Activated CD4-positive, alpha-beta T cell treated with anti-CD3 and anti-CD28 coated beads for 36 hours (primary cell): ENCODE measurements around the gene MEI4. TPM values are rescaled to one million over a fixed set of nuclear protein-coding genes. Genes with fewer than 3 reads are reported as not detected.
A peak's percentile ranks its signal among the peaks of the same experiment; 100 is the strongest.

Source experiments
- ATAC-seq: fragments of 200-7000 bp; cut with Tn5 transposase; one replicate; pipeline ENCODE4 v1.10.0; 2021; ENCODE audit warnings: mild to moderate bottlenecking, moderate library complexity
- CTCF ChIA-PET: fragments of 350-600 bp; sonication (Branson Sonifier 250); formaldehyde crosslinking; loops from one replicate; lab custom pipeline; 2021; ENCODE audit warnings: antibody characterized with exemption; lab: Charles Lee
- POLR2A ChIA-PET: fragments of 350-600 bp; sonication (Branson Sonifier 250); formaldehyde crosslinking; loops from one replicate; lab custom pipeline; 2021; ENCODE audit warnings: antibody characterized with exemption, inconsistent platforms; lab: Charles Lee
- DNase-seq: peaks from one replicate; pipeline ENCODE4 v3.0.0-alpha.2; 2020
- H3K27ac Mint-ChIP-seq: one replicate; pipeline ENCODE4 v1.8.0; 2021; ENCODE audit warnings: mixed read lengths
- H3K27me3 Mint-ChIP-seq: one replicate; pipeline ENCODE4 v1.8.0; 2021; ENCODE audit warnings: mixed read lengths
- H3K36me3 Mint-ChIP-seq: one replicate; pipeline ENCODE4 v1.8.0; 2021; ENCODE audit warnings: low read depth, mixed read lengths
- H3K4me1 Mint-ChIP-seq: one replicate; pipeline ENCODE4 v1.8.0; 2021; ENCODE audit warnings: mixed read lengths
- H3K4me3 Mint-ChIP-seq: one replicate; pipeline ENCODE4 v1.8.0; 2021; ENCODE audit warnings: mild to moderate bottlenecking, moderate library complexity, mixed read lengths
- H3K9me3 Mint-ChIP-seq: one replicate; pipeline ENCODE4 v1.8.0; 2021; ENCODE audit warnings: low read depth, mixed read lengths
- intact Hi-C, 2 experiments: fragments of 100-400 bp; cut with DNase I in 1 of 2; cut with micrococcal nuclease in 1 of 2; formaldehyde crosslinking; loops; one replicate each; pipeline versions ENCODE4 v1.14.2 to v1.15.1; 2022 to 2024; cut with DNase I, micrococcal nuclease
- total RNA-seq, 2 experiments: library from RNA; stranded (reverse); gene quantifications; one replicate each; pipeline ENCODE4 v1.2.3, GENCODE V29; 2021

MEI4 gene
- not detected for total RNA-seq

DNA sequence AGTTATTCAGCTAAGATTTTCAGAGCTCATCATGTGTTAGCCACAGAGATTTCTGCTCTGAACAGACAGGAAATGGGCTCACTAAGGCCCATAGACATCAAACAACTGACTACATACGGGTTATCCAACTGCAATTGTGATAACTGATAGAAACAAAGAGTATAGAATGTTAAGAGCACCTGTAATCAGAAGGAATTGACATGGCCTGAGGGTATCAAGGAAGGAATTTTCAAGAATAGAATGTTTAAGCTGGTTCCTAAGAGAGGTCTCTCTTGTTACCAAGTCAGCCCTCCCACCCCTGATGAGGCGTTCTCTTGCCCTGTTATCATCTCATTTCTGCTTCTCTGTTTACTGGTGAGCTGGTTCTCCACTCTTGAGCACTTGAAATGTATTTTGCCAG lies at the start of gene MEI4:
Gene MEI4, plus strand, starts transcription at position 301 of the 400 bp plus-strand sequence. CDS start 37,633 bp downstream, outside the sequence.
- Mint-ChIP-seq H3K27ac (no peak within 1 kb of the TSS), H3K4me1 (no peaks in the 10 kb centered on the region), H3K36me3 (no peaks in the 10 kb centered on the region), H3K9me3 (peaks cover 4% of the 10 kb centered on the region), H3K4me3 (no peak within 1 kb of the TSS), H3K27me3 (peaks cover 15% of the 10 kb centered on the region)
- ChIA-PET POLR2A (no interaction called here), CTCF (no interaction called here)
- intact Hi-C loops = no loop called here
- ATAC-seq = no peak
- DNase-seq = no peak

DNA sequence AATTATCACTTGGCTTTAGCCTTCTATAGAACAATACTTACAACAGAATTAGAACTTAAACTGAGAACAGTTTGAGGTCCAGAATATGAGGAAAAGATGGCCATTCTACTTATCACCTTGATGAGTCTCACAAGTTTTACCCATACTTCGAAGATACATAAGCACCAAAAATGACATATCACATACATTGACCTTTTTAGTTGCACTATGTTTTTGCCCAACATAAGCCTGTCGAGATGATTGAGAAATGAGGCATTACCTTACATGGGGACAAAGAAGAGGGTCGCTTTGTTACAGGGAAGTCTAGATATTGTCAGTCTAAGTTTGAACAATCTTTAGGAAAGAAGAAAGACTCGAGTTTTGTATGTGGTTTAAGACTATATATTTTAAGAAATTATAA lies 48.4 kb upstream of the MEI4 start:
- no peaks in the 10 kb centered on the region for H3K27me3 Mint-ChIP-seq
- H3K4me1 Mint-ChIP-seq = no peaks in the 10 kb centered on the region
- H3K9me3 Mint-ChIP-seq = peaks cover 10% of the 10 kb centered on the region
- H3K36me3 Mint-ChIP-seq = no peaks in the 10 kb centered on the region
- no peak overlapping the region for H3K27ac Mint-ChIP-seq
- ATAC-seq (no peak), DNase-seq (no peak)
- intact Hi-C loops = no loop called here
- POLR2A ChIA-PET = no interaction called here
- CTCF ChIA-PET = no interaction called here
- no peak overlapping the region for H3K4me3 Mint-ChIP-seq

GRCh38 chr6:77607004-77607403 lies 45.8 kb upstream of the MEI4 start:
- no peak for ATAC-seq
- intact Hi-C loops = no loop called here
- DNase-seq = no peak
- Mint-ChIP-seq H3K4me3 (no peak overlapping the region), H3K4me1 (no peaks in the 10 kb centered on the region), H3K27ac (no peak overlapping the region), H3K27me3 (no peaks in the 10 kb centered on the region), H3K36me3 (no peaks in the 10 kb centered on the region), H3K9me3 (peaks cover 6% of the 10 kb centered on the region)
- ChIA-PET CTCF (no interaction called here), POLR2A (no interaction called here)

DNA sequence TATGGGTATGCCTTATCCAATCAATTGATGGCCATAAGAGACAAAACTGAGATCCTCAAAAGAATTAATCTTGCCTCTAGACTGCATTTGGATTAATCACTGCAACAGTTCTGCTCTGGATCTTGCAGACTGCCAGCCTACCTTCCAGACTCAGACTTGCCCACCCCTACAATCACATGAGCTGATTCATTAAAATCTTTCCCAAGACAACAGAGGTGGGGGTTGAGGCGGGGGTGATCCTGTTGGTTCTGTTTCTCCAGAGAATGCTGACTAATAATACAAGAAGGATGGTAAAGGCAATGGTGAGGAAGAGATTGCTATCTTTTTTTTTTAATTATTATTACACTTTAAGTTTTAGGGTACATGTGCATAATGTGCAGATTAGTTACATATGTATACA lies 43.7 kb upstream of the MEI4 start:
- ChIA-PET POLR2A (no interaction called here), CTCF (interaction anchor here (0.7 kb wide), 1 partner anchor 13 kb away, joined by 5 read pairs; no protein-coding TSS in a partner anchor)
- Mint-ChIP-seq H3K4me1 (no peaks in the 10 kb centered on the region), H3K4me3 (no peak overlapping the region), H3K36me3 (no peaks in the 10 kb centered on the region), H3K9me3 (peaks cover 4% of the 10 kb centered on the region), H3K27ac (no peak overlapping the region), H3K27me3 (no peaks in the 10 kb centered on the region)
- ATAC-seq (no peak), DNase-seq (no peak)
- intact Hi-C loops = no loop called here

DNA sequence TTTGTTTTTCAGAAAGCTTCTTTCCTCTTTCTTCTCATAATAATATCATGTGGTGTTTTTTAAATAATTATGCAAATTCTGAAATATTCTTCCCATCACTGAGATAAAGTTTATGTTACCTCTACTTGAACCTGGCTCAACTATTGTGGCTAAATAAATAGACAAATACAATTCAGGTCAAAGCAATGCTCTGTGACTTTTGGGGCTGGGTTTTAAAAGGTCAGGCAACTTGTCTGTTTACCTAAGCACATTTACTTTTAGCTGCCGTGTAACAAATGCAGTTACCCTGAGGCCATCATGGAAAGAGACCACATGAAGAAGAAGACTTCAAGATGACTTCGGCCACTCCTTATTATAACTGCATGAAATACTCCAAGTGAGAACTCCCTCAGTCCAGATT lies 33.7 kb upstream of the MEI4 start:
- ChIA-PET POLR2A (no interaction called here), CTCF (no interaction called here)
- Mint-ChIP-seq H3K27me3 (no peaks in the 10 kb centered on the region), H3K4me3 (no peak overlapping the region), H3K36me3 (no peaks in the 10 kb centered on the region), H3K9me3 (peaks cover 9% of the 10 kb centered on the region), H3K4me1 (no peaks in the 10 kb centered on the region), H3K27ac (no peak overlapping the region)
- intact Hi-C loops = no loop called here
- DNase-seq = no peak
- ATAC-seq = no peak

GRCh38 chr6:77620278-77620882 lies 32.5 kb upstream of the MEI4 start:
- Mint-ChIP-seq H3K9me3 (peaks cover 9% of the 10 kb centered on the region), H3K27me3 (no peaks in the 10 kb centered on the region), H3K4me3 (no peak overlapping the region), H3K4me1 (no peaks in the 10 kb centered on the region), H3K36me3 (no peaks in the 10 kb centered on the region), H3K27ac (no peak overlapping the region)
- ATAC-seq (no peak), DNase-seq (peak; percentile 9)
- ChIA-PET CTCF (interaction anchor here (0.6 kb wide), 1 partner anchor 59 kb away, joined by 3 read pairs; no protein-coding TSS in a partner anchor), POLR2A (no interaction called here)
- intact Hi-C loops = no loop called here

- H3K4me1 Mint-ChIP-seq = no peaks in the 10 kb centered on the region
- POLR2A ChIA-PET = no interaction called here
- H3K27ac Mint-ChIP-seq = no peak overlapping the region
- CTCF ChIA-PET = no interaction called here
- H3K9me3 Mint-ChIP-seq = peaks cover 4% of the 10 kb centered on the region
- H3K4me3 Mint-ChIP-seq = no peak overlapping the region
- no peaks in the 10 kb centered on the region for H3K36me3 Mint-ChIP-seq
- no peak for ATAC-seq
- intact Hi-C loops = no loop called here
- H3K27me3 Mint-ChIP-seq = no peaks in the 10 kb centered on the region
- no peak for DNase-seq
These were observed 28.3 kb upstream of the MEI4 start for GRCh38 chr6:77624515-77624914.

DNA sequence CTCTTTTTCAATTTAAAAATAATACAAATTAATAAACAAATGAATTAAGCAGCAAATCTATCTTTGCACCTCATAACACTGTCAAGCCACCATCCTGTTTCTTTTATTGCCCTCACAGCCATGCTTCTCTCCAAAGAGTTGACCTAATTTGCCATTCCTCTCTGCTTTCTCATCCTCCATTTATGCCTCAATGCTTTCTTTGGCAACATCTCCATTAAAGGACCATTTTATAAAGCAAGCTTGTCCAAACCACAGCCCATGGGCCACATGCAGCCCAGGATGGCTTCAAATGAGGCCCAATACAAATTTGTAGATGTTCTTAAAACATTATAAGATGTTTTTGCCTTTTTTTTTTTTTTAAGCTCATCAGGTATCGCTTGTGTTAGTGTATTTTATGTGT lies 26.4 kb upstream of the MEI4 start:
- DNase-seq (no peak), ATAC-seq (no peak)
- no peaks in the 10 kb centered on the region for H3K4me1 Mint-ChIP-seq
- intact Hi-C loops = no loop called here
- H3K36me3 Mint-ChIP-seq = no peaks in the 10 kb centered on the region
- H3K27ac Mint-ChIP-seq = no peak overlapping the region
- CTCF ChIA-PET = no interaction called here
- H3K4me3 Mint-ChIP-seq = no peak overlapping the region
- H3K9me3 Mint-ChIP-seq = peaks cover 7% of the 10 kb centered on the region
- H3K27me3 Mint-ChIP-seq = no peaks in the 10 kb centered on the region
- POLR2A ChIA-PET = no interaction called here

GRCh38 chr6:77630014-77630413 lies 22.8 kb upstream of the MEI4 start:
- peaks cover 7% of the 10 kb centered on the region for H3K9me3 Mint-ChIP-seq
- POLR2A ChIA-PET = no interaction called here
- H3K4me3 Mint-ChIP-seq = no peak overlapping the region
- H3K27ac Mint-ChIP-seq = no peak overlapping the region
- ATAC-seq (no peak), DNase-seq (no peak)
- CTCF ChIA-PET = no interaction called here
- no peaks in the 10 kb centered on the region for H3K4me1 Mint-ChIP-seq
- no peaks in the 10 kb centered on the region for H3K36me3 Mint-ChIP-seq
- H3K27me3 Mint-ChIP-seq = no peaks in the 10 kb centered on the region
- intact Hi-C loops = no loop called here

- Mint-ChIP-seq H3K27ac (no peak overlapping the region), H3K27me3 (no peaks in the 10 kb centered on the region), H3K36me3 (no peaks in the 10 kb centered on the region), H3K9me3 (peaks cover 4% of the 10 kb centered on the region), H3K4me3 (no peak overlapping the region), H3K4me1 (no peaks in the 10 kb centered on the region)
- ChIA-PET POLR2A (no interaction called here), CTCF (no interaction called here)
- ATAC-seq (no peak), DNase-seq (no peak)
- intact Hi-C loops = no loop called here
These were observed 19.4 kb upstream of the MEI4 start for GRCh38 chr6:77633471-77633870.

DNA sequence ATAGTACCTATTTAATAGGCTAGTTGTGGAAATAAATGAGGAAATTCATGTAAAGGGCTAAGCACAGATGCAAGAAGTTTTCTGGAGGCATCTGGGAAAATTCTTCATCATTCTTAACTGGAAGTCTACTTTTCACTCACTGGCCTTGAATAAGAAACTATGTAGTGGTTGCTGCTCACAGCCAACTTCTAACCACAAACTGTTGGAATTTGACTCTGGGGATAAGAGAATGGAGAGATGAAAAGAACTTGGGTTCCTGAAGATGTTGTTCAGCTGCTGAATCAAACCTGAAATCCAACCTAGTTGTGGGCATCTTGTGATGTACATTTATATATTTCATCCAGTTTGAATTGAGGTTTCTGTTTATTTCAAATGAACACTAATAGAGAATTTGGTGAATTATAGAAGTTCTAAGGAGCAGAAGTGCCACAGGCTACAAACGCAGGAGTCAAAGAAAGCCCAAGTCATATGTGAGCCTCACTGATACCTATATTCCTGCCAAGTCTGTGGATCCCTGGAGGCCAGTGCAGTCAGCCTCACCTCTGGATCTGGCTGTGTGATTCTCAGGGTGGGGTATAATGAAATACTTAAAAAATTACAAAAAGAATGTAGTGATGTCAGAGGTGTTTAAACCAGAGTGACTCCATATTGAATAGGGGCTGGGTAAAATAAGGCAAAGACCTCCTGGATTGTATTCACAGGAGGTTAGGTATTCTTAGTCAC lies 18.7 kb upstream of the MEI4 start:
- Mint-ChIP-seq H3K36me3 (no peaks in the 10 kb centered on the region), H3K4me1 (no peaks in the 10 kb centered on the region), H3K27ac (no peak overlapping the region), H3K4me3 (no peak overlapping the region), H3K27me3 (no peaks in the 10 kb centered on the region), H3K9me3 (peaks cover 4% of the 10 kb centered on the region)
- ChIA-PET CTCF (no interaction called here), POLR2A (no interaction called here)
- no peak for DNase-seq
- ATAC-seq = no peak
- intact Hi-C loops = no loop called here

DNA sequence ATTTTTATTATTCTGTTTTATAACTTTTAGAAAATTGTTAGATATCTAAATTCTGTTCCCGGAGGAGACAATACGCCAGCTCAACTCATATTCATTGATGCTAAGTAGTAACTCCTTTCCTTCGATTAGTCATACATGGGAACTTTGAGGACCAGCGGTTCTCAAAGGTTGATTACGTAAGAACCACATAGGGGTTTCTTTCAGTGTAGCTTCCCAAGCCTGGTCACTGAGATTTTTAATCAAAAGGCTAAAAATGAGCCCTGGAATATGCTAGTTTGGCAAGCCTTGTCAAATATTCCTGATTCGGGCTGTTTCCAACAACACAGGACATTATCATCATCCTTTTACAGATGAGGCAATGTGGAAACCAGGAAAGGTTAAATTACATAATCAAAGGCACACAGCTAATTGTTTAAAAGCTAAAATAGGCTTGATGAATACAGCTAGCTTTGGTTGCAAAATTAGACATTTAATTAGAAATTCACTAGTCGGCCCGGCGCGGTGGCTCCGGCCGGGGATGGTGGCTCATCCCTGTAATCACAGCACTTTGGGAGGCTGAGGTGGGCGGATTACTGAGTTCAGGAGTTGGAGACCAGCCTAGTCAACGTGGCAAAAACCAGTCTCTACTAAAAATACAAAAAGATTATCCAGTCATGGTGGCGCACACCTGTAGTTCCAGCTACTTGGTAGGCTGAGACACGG lies 14.6 kb upstream of the MEI4 start:
- DNase-seq = no peak
- peaks cover 7% of the 10 kb centered on the region for H3K9me3 Mint-ChIP-seq
- POLR2A ChIA-PET = no interaction called here
- CTCF ChIA-PET = no interaction called here
- H3K27me3 Mint-ChIP-seq = no peaks in the 10 kb centered on the region
- H3K27ac Mint-ChIP-seq = no peak overlapping the region
- no peak for ATAC-seq
- intact Hi-C loops = no loop called here
- H3K4me3 Mint-ChIP-seq = no peak overlapping the region
- H3K36me3 Mint-ChIP-seq = no peaks in the 10 kb centered on the region
- no peaks in the 10 kb centered on the region for H3K4me1 Mint-ChIP-seq
